NB4 (cell line): ENCODE data around the gene PPFIA1.

Source experiments
- DNase-seq: peaks from one replicate; pipeline ENCODE4 v3.0.0; 2010; ENCODE audit warnings: low read depth
- H3K4me3 ChIP-seq: one replicate; pipeline ENCODE4 v1.5.1; 2011; ENCODE audit warnings: mild to moderate bottlenecking, low read depth, low read length, moderate library complexity
- MYC ChIP-seq: IDR thresholded peaks from 2 replicates; pipeline ENCODE4 v1.6.1; 2011; ENCODE audit warnings: low read depth, low read length
- POLR2A ChIP-seq: IDR thresholded peaks from 2 replicates; pipeline ENCODE4 v1.6.1; 2011; ENCODE audit warnings: mild to moderate bottlenecking; ENCODE audit not compliant: insufficient read length; ENCODE audit errors: extremely low read depth
- TF ChIP-seq, protein P1 (sequence below): IDR thresholded peaks from 2 replicates; pipeline ENCODE4 v1.6.1; 2011; ENCODE audit warnings: low read depth, low read length
- TF ChIP-seq, protein P2 (sequence below): IDR thresholded peaks from one replicate; pipeline ENCODE4 v1.5.1; 2012; ENCODE audit warnings: low read depth, low read length

The PPFIA1 gene

DNA sequence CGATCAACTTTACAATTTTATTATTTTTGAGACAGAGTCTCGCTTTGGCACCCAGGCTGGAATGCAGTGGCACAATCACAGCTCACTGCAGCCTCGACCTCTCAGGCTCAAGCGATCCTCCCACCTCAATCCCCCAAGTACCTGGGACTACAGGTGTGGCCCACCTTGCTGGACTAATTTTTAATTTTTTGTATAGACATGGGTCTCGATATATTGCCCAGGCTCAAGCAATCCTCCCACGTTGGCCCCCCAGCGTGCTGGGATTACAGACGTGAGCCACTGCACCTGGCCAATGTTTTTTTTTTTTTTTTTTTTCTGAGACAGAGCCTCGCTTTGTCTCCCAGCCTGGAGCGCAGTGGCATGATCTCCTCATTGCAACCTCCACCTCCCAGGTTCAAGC is 2.0 kb upstream of the PPFIA1 start:
- H3K4me3 ChIP-seq = no peak overlapping the region
- TF ChIP-seq, protein P1, sequence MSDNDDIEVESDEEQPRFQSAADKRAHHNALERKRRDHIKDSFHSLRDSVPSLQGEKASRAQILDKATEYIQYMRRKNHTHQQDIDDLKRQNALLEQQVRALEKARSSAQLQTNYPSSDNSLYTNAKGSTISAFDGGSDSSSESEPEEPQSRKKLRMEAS = no peak
- TF ChIP-seq POLR2A = no peak
- TF ChIP-seq MYC = no peak
- TF ChIP-seq, protein P2, sequence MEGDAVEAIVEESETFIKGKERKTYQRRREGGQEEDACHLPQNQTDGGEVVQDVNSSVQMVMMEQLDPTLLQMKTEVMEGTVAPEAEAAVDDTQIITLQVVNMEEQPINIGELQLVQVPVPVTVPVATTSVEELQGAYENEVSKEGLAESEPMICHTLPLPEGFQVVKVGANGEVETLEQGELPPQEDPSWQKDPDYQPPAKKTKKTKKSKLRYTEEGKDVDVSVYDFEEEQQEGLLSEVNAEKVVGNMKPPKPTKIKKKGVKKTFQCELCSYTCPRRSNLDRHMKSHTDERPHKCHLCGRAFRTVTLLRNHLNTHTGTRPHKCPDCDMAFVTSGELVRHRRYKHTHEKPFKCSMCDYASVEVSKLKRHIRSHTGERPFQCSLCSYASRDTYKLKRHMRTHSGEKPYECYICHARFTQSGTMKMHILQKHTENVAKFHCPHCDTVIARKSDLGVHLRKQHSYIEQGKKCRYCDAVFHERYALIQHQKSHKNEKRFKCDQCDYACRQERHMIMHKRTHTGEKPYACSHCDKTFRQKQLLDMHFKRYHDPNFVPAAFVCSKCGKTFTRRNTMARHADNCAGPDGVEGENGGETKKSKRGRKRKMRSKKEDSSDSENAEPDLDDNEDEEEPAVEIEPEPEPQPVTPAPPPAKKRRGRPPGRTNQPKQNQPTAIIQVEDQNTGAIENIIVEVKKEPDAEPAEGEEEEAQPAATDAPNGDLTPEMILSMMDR = no peak
- DNase-seq = no peak

DNA sequence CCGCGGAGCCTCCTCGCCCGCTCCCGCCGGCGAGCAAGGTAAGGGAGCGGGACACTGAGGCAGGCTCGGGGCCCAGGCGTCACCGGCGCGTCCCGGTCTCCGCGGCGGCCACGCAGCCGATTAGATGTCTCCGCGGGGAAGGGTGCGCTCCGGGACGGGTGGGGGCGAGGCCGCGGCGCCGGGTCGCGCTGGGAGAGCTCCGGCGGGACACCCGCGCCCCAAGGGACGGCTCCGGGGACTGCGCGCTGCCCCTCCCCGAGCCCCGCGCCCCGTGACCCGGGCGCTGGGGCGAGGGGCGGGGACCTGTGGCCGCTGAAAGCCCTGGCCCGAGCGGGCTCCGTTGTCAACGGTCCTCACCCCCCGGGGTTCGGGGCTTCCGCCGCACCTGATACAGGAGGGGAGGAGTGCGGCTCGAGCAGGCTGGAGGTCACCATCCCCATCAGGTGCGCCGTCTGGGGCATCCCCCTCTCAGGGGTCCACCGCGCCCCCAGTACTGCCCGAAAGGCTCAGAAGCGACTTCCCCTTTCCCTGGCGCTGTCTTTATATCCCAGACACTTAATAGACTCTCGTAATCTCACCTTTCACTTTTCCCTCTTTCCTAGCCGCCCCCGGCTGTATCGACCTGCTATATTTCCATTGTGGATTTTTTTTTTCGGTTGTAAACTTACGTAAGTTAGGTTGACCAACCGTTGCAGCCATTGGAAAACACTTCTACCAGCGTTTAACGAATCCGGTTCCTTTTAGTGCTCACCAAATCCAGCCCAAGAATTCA is 573 bp downstream of the PPFIA1 start:
- peak; percentile 58 for DNase-seq
- TF ChIP-seq, protein P2 = no peak
- TF ChIP-seq, protein P1 = no peak
- TF ChIP-seq MYC = no peak; the same call in 1 of the 2 replicates
- TF ChIP-seq POLR2A = no peak
- H3K4me3 ChIP-seq = peak overlapping the region; percentile 75

DNA sequence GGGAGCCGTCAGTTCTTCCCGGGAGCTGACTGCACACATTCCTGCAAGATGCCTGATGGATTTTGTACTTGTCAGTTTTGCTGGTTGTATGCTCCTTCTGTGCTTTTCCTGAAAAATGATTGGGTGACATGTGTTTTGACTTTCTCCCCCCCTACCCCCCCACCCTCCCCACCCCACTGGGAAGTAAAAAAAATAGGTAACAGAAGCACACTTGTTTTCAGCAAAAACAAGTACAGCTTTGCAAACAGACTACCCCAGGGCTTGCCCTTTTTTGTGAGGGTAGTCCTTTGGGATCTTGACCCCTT is 1.1 kb downstream of the PPFIA1 start:
- TF ChIP-seq POLR2A (no peak), MYC (no peak)
- TF ChIP-seq, protein P2 = no peak
- TF ChIP-seq, protein P1 = no peak

DNA sequence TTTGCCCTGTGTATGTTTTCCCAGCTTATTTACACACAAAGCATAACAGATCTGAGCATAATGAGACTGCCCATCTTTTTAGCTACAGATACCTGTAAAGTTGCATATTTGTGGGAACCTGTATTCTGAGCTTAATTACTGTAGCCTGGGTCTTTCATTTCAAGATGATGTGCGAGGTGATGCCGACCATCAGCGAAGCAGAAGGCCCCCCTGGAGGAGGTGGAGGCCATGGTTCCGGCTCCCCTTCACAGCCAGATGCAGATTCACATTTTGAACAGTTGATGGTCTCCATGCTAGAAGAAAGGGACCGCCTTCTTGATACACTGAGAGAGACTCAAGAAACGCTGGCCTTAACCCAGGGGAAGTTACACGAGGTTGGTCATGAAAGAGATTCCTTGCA is 1.5 kb downstream of the PPFIA1 start:
- no peak for TF ChIP-seq POLR2A
- TF ChIP-seq, protein P2 = no peak
- no peak for TF ChIP-seq MYC
- TF ChIP-seq, protein P1 = no peak
- DNase-seq = peak; percentile 15
- H3K4me3 ChIP-seq = peak overlapping the region; percentile 75

More for the DNA sequence above, 1.1 kb downstream of the PPFIA1 start:
- no peak for DNase-seq
- H3K4me3 ChIP-seq = peak overlapping the region; percentile 75

DNA sequence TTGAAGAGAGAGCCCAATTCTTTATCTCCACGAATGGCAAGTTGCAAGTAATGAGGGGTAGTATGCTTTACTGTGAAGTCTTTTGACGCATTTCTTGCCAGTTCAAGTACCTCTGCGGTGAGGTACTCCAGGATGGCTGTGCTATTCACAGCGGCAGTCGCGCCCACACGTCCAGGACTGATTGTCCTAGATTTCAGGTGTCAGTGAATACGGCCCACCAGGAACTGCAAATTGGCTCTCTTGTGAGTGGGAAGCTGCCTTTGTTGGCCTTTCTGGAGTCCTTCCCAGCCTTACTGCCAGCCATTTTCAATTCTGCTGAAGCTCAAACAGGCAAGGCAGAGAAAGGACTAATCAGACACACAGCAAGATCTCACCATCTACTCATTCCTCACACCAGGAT is 8.5 kb downstream of the PPFIA1 start:
- TF ChIP-seq, protein P1 = no peak
- TF ChIP-seq, protein P2 = no peak
- no peak for TF ChIP-seq POLR2A
- TF ChIP-seq MYC = no peak
- no peak for DNase-seq
- no peak overlapping the region for H3K4me3 ChIP-seq

DNA sequence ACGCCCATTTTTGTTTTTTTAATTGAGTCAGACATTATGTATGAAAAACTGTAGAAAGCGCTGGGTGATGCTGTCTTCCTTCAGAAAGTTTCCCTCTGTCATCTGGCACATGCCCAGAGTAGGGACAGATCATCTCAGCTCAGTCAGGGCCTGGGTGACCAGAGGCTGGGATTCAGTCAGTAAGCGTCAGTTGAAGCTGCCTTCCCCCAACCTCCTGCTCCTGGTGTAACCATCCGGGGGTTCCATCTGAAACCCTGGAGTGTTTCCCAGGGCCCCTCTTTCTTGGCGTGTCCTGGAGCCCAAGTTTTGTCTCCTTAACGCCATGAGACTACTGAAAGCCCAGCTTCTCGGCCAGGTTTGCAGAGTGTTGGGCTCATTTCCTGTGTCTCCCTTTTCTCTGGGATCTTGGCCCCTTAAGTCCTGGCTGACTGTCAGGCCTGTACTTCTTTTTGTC is 10.7 kb downstream of the PPFIA1 start:
- no peak for TF ChIP-seq POLR2A
- TF ChIP-seq, protein P2 = no peak
- no peak for TF ChIP-seq MYC
- TF ChIP-seq, protein P1 = no peak
- DNase-seq = no peak
- H3K4me3 ChIP-seq = no peak overlapping the region
